Measurements from ENCODE around the gene PXYLP1. TPM values are rescaled to one million over a fixed set of nuclear protein-coding genes. Genes with fewer than 3 reads are reported as not detected.

The PXYLP1 gene
- polyA plus RNA-seq, 3 donors = 32.2 to 35.6 (median 34.3) TPM

DNA sequence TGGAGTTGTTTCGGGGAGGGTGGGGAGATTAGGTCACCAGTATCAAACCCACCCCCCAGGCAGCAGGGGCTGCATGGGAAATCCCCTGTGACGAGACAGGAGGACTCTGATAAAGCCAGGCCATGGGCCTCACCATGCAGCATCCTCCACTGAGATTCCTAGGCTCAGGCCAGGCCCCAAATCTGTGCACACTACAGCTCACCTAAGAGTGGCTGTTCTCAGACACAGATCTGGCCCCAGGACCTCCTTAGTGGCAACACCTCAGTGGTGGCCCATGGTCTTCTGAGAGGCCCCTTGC is 29.0 kb downstream of the PXYLP1 start:
- DNase-seq (ENCODE audit: extremely low read depth in 1 of 11, low read depth in 9 of 11, low spot score in 4 of 11) = no peak

DNA sequence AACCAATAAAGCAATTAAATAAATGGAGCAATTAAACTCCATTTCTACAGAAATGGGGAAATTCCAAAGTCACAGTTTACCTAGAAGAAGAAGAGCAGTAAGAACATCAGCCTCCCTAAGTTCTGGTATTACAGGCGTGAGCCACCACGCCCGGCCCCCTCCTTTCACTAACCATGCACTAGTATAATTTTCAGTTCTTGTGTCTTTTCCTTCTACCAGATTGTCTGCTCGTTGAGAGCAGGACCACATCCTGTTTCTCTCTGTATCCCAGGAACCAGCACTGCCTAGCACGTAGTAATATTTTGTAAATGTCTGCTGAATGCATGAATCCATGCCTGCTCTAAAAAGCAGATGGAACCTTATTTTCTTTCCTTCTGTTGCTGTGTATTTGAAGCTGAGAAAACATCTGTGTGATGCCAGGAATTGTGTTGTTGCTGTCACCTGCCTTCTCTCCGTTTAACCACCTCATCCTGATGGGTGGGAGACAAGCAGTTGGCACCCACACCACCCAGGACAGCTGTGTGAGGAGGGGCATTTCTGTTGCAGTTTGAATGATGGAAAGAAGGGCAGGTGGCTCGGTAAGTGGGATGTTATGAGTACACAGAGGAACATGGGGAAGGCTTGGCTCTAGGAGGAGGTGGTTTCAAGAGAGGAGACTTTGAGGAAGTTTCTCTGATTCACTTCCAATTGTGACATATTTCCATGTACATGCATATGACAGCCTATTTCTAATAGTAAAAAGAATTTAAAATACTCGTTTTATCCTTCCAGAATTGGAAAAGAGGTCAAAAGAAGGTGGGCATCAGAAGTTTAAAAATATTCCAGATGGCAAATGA is 30.1 kb downstream of the PXYLP1 start:
- DNase-seq (ENCODE audit: extremely low read depth in 1 of 11, low read depth in 9 of 11, low spot score in 4 of 11) = no peak

DNA sequence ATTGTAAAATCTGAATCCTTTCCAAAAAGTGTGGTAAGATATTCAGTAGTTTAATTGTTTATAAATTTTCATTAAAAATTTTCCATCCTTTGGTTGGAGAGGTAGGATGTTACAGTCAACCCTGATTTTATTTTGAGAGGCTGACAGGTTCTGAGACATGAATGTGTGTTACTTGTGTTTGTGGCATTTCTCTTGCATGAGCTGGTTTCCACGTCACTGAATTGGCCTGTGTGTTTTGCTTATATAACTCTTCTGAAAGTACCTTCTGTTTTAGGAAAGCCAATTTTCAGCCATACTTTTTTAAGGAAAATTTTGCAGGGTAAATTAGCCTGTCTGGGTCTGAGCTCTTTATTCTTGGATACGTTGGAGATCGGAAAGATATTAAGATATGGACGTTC is 30.7 kb downstream of the PXYLP1 start:
- DNase-seq (ENCODE audit: extremely low read depth in 1 of 11, low read depth in 9 of 11, low spot score in 4 of 11) = no peak

DNA sequence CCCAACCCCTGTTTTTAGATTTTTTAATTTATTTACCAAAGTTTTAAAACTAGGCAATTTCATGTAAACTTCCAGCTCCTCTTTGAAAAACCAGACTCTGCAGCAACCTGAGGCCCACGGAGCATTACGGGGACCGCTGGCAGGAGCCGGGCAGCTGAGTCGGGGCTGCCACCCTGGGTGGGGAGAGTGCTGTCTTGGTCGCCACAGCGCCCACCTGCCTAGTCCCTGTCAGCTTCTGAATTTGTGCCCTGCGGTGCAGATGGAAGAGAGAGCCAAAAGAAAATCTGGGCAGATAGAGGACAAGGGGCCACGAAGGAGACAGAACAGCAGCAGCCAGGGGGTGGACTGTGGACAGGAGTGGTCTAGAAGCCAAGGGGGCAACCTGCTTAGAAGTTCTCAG is 34.6 kb downstream of the PXYLP1 start:
- DNase-seq (ENCODE audit: extremely low read depth in 1 of 11, low read depth in 9 of 11, low spot score in 4 of 11) = no peak

DNA sequence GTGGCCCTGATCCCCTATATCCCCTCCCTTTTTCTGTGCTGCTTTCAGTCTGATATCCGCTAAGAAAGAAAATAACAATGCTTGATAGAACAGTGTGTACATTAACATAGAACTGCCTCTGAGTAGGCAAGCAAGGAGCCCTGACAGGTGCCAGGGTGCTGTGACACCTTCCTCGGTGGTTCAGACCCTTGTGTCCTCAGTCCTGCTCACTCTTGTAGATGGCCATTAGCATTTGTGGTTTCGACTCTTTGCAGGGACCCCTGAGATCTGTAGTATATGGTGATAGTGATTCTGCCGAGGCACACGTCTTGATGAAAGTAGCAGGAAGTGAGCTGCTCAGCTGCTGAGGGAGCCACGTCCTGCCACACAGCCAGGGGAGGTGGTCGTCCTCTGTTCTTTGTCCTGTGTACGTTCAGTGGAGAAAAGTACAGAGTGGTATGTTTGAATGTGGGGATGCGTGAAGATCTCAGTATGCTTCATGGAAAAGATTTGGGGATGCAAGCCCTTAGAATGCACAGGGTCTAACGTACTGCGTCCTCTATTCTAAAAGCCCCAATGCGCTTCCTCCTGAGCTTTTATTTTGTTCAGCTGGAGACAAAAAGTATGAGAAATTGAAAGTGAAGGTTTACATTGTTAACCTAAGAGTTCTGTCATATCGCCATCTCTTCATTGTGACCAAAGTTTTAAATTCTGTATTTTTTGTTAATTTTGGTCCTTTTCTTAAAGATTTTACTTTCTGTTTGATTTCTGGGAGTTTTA is 35.4 kb downstream of the PXYLP1 start:
- DNase-seq (ENCODE audit: extremely low read depth in 1 of 11, low read depth in 9 of 11, low spot score in 4 of 11) = no peak

DNA sequence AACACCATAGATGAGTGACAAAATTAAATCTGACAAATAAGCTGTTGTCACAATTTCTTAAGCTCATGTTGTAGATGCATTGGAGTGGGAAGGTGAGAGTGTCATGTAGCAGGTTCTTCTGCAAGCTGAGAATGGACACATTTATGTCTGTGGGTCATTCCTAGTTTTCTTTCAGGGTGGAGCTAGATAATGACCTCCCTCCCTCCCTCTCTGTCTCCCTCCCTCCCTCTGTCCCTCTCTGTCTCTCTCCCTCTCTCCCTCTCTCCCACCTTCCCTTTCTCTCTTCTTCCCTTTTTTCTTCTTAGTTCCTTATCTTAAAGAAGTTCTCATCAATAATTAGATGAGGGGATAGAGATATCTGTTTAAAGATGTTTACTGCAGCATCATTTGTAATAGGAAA is 36.0 kb downstream of the PXYLP1 start:
- no peak for DNase-seq (ENCODE audit: extremely low read depth in 1 of 11, low read depth in 9 of 11, low spot score in 4 of 11)

DNA sequence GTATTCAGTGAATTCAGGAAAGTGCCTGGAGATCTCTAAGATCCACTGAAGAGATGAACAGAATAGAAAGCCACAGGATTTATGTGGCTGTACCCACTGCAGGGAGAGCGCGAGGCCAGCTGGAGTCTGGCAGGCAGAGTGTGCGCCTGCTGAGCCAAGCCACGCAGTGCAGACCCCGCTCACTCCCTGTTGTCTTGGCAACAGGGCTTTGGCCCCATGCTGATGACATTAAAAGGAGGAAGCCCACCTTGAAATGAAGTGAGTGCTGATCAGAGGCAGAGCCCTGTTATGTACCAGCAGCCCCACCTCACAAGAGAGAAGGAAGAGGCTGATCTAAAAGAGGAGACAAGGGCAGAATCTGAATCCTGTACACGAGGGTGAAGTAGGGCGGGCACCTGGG is 36.7 kb downstream of the PXYLP1 start:
- no peak for DNase-seq (ENCODE audit: extremely low read depth in 1 of 11, low read depth in 9 of 11, low spot score in 4 of 11)

DNA sequence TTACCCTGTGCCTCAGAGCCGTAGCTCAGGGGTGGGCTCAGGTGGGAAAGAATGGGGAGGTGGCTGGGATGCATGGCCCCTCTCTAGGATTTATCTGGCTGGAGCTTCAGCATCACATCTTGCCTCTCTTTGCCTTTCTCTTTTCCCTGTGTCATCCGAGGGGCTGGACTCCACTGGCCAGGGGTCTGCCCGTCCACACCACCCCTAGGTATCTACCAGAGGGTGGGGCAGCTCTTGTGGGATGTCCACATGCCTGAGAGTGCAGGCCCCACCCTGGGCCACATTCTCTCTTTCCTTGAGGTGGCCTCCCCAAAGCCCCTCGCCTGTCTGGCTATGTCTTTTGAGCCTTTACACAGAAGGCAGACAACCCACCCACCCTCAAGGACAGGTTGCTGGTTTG is 37.2 kb downstream of the PXYLP1 start:
- no peak for DNase-seq (ENCODE audit: extremely low read depth in 1 of 11, low read depth in 9 of 11, low spot score in 4 of 11)

DNA sequence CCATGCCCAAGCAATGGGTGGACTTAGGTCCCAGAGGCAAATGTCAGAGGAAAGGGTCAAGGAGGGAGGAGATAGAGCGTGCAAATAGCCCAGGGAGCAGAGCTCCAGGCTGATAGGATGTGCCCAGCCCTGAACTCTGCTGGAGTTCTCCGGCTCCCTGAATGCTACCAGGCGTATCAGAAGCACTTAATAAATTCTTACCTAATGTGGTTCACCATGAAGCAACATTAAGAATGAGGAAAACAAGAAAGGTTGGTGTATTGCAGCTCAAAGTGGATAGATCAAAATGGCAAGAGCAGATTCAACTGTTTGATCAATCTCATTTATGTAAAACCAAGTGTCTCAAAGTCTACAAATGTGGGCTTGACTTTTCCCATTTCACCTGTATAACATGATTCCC is 38.3 kb downstream of the PXYLP1 start:
- no peak for DNase-seq (ENCODE audit: extremely low read depth in 1 of 11, low read depth in 9 of 11, low spot score in 4 of 11)

DNA sequence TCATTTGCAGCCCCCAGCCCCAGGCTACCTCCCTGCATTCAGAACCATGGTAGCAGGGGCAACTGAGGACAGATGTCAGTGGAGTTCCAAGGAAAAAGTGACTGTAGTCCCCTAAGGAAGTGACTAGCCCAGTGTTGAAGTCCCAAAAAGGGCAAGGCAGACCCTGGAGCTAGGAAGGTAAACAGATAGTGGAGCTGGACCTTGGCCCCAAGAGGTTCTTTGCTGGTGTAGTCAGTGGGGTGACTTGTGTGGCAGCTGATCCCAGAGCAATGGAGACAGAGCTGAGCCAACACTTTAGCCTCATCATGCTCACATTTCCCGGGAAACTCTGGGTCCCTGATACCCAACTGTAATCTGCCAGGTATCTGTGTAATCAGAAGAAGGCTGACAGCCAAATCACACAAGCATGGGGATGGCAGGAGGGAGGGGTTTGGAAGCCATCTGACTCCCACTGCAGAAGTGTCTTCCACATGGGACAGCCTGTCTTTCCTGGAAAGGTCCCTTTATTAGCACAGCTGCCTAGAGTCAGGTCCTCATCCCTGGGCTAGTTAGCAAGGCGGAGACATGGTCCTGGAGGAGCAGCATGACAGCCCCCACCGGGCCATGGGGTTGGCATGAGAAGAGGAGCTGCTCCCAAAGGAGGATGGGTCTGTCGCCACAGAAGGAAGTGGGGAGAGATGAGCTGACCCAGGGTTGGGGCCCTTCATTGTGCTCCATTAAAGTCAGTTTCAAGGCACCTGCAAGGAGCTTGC is 39.8 kb downstream of the PXYLP1 start:
- no peak for DNase-seq (ENCODE audit: extremely low read depth in 1 of 11, low read depth in 9 of 11, low spot score in 4 of 11)

DNA sequence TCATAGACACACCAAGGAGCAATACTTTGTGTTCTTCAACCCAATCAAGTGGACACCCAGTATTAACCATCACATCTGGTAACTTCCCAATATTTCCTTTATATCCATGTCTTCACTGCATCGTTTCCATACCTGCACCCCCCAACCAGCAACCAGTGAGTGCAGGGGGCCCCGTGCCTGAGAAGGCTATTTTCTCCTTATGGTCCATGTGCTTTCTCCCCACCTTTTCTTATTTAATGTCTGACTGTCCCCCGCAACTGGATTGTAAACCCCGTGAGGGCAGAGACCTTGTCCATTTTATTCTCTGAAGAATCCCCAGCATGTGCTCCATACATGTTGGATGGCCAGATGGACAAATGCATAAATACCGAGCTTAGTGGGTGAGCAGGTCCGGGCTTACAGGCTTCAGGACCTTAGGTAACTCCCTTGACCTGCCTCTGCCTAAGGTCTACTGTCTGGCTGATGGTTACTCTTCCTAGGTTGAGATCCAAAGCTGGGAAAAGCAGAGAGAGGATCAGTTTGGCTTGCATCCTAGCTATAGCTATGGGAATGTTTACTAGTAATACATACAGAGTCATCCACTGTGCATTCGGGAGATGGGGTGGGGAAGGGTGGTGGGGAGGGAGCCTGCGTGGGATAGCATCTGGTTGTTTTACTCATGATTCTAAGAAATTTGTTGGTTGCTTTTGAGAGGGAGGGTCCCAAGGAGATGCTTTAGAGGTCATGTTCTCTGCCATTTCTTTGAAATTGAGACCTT is 41.5 kb downstream of the PXYLP1 start:
- DNase-seq (ENCODE audit: extremely low read depth in 1 of 11, low read depth in 9 of 11, low spot score in 4 of 11) = no peak

DNA sequence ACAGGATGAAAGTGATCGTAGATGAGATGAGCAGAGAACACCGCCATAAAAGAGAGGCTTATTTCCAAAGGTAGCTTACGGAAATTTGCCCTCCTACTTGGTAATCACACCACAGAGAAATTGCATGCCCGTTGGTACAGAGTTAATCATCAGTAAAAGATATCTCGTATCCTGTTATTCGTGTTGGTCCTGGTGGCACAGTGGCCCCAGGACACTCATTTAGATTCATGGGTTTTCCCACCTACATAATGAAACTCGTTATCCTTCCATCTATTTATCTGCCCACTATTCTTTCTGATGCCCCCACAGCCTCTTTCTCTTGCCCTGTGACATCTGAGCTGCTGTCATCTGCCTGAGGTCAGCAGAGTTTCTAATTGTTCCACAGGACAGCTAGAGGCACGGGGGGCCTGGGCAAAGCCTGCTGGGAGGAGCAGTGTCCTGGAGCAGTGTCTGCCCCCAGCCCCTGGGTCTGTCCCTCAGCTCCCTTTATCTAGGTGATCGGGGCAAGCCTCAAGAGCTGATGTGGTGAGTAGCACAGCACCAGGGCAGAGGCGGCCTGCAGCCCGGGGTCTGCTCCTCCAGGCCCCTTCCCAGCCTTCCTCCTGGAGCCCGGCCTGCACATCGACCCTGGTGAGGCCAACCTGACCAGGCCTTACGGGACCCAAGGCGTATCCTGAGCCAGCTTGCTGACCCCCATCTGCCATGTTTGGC is 42.2 kb downstream of the PXYLP1 start:
- DNase-seq (ENCODE audit: extremely low read depth in 1 of 11, low read depth in 9 of 11, low spot score in 4 of 11) = no peak

DNA sequence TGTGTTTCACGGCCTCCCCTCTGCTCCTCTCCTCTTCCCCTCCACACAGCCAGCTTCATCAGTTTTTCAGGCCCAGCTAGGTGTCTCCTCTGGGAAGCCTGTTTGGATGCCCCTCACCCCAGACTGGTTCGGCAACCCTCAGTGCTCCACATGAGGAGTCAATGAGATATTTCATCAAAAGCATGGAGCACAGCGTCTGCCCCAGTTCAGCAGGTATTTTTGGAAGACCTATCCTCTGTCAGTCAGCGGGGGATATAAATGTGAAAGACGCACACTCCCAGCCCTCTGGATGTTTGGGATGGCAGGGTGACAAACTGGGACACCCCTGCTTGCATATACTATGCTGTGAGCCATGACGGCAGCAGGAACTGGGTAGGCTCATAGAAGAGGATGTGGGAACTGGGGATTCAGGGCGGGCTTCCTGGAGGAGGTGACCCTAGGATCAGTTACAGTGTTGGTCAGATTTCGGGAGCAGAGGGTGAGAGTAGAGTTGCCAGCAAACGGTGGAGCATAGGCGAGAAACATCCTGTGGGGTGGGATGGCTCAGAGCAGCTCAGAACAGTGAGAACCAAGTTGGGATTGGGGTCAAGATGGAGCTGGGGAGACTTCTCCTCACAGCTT is 42.9 kb downstream of the PXYLP1 start:
- no peak for DNase-seq (ENCODE audit: extremely low read depth in 1 of 11, low read depth in 9 of 11, low spot score in 4 of 11)

DNA sequence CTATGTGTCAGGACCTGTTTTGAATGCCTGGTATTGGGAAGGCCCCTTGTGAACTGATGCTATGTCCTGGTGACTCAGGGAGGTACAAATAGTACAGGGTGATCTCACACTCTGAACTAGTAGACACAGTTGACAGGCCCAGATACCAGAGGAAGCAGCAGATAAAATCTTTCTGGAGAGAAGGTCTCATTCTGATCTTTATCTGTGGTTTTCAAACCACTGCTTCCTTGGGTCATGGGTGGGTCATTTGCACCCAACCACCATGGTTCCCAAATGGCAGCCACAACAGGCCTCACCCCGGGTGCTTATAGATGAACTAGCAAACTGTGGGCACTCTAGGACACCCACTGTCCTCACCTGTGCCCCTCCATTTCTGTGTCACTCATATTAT is 43.4 kb downstream of the PXYLP1 start:
- DNase-seq (ENCODE audit: extremely low read depth in 1 of 11, low read depth in 9 of 11, low spot score in 4 of 11) = no peak

DNA sequence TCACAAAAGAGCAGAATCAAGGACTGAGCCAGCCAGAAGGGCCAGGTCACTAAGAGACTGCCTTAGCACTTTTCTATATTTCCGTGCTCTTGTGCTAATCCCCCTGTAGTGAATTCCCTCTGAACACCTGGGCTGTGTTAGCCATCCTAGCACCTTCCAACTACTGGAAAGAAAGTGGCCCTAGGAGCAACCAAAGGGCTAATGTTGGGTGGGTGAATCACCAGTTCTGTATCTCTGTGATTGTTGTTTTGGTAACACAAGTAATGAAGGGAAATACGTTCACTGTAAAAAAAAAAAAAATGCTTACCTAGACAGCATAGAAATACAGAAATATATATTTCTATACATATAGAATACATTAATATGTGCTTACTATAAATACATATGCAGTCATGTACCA is 43.9 kb downstream of the PXYLP1 start:
- no peak for DNase-seq (ENCODE audit: extremely low read depth in 1 of 11, low read depth in 9 of 11, low spot score in 4 of 11)

DNA sequence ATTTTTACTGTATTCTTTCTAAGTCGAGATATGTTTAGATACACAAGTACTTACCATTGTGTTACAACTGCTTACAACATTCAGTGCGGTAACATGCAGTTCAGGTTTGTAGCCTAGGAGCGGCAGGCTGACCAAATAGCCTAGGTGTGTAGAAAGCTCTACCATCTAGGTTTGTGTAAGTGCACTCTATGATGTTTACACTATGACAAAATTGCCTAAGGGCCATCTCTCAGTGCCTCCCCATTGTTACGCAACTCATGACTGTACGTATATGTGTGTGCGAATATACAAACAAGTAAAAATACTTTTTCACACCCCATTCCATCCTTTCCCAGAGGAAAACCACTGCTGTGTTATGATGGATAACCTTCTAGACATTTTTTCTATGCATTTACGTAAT is 44.3 kb downstream of the PXYLP1 start:
- DNase-seq (ENCODE audit: extremely low read depth in 1 of 11, low read depth in 9 of 11, low spot score in 4 of 11) = no peak

DNA sequence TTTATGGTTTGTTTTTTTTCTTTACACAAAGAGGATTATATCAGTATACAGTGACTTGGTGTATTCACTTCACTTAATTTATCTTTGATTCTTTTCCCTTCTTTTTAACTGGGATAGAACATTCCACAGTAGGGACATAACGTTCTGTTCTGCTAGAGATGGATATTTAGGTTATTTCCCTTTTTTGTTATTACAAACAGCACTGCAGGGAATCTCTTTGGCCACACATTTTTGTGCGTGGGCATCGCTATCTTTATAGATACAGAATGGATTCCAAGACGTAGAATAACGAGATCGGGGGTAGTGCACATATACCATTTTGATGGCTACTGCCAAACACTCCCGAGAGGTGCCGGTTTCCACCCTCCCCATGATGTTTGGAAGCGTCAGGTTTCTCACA is 44.8 kb downstream of the PXYLP1 start:
- no peak for DNase-seq (ENCODE audit: extremely low read depth in 1 of 11, low read depth in 9 of 11, low spot score in 4 of 11)

DNA sequence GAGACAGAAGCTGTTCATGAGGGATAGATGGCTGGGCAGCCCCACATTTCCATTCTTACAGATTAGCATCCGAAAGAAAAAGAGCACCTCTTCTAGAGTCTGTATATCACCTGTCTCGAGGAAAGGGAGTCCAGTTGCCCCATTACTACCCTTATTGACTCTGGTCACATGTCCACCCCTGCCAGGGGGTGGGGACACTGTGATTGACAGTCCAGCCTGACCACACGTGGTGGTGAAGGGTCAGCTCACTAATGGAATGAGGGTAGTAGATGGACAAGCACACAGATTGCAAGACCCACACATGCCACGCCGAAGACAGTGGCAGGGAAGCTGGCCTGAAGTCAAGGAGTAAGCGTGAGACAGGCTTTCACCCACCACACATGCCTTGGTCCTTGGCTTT is 45.8 kb downstream of the PXYLP1 start:
- DNase-seq (ENCODE audit: extremely low read depth in 1 of 11, low read depth in 9 of 11, low spot score in 4 of 11) = no peak
